Brain microvascular endothelial cell (primary cell): ENCODE measurements around the gene SEZ6.
A peak's percentile ranks its signal among the peaks of the same experiment; 100 is the strongest.

Experiments
- DNase-seq: peaks from one replicate; pipeline ENCODE4 v3.0.0-alpha.2; 2020
- H3K27ac ChIP-seq: fragments of 250-450 bp; sonication (Bioruptor Pico); 2 replicates; pipeline ENCODE4 v1.5.1; 2020; ENCODE audit warnings: mild to moderate bottlenecking, moderate library complexity
- H3K27me3 ChIP-seq: fragments of 250-450 bp; sonication (Bioruptor Pico); replicated peaks from 2 replicates; pipeline ENCODE4 v1.5.1; 2020; ENCODE audit warnings: mild to moderate bottlenecking
- H3K36me3 ChIP-seq: fragments of 250-450 bp; sonication (Bioruptor Pico); replicated peaks from 2 replicates; pipeline ENCODE4 v1.5.1; 2020; ENCODE audit warnings: mild to moderate bottlenecking
- H3K4me3 ChIP-seq: 2 replicates; pipeline ENCODE4 v1.5.1; 2011; ENCODE audit warnings: low read depth, mild to moderate bottlenecking, control low read depth, low read length, moderate library complexity
- in situ Hi-C: cut with HindIII; loops from 2 replicates; pipeline ENCODE4 v1.10.0; 2017; ENCODE audit warnings: low sequenced_read_pairs, low pct_ligation_motif_present
- TF ChIP-seq, protein P1 (sequence below): IDR thresholded peaks from 2 replicates; pipeline ENCODE4 v1.5.1; 2011; ENCODE audit warnings: low read depth, mild to moderate bottlenecking, moderate library complexity, low read length, control low read depth, inconsistent platforms; ENCODE audit errors: missing control alignments

The SEZ6 gene

DNA sequence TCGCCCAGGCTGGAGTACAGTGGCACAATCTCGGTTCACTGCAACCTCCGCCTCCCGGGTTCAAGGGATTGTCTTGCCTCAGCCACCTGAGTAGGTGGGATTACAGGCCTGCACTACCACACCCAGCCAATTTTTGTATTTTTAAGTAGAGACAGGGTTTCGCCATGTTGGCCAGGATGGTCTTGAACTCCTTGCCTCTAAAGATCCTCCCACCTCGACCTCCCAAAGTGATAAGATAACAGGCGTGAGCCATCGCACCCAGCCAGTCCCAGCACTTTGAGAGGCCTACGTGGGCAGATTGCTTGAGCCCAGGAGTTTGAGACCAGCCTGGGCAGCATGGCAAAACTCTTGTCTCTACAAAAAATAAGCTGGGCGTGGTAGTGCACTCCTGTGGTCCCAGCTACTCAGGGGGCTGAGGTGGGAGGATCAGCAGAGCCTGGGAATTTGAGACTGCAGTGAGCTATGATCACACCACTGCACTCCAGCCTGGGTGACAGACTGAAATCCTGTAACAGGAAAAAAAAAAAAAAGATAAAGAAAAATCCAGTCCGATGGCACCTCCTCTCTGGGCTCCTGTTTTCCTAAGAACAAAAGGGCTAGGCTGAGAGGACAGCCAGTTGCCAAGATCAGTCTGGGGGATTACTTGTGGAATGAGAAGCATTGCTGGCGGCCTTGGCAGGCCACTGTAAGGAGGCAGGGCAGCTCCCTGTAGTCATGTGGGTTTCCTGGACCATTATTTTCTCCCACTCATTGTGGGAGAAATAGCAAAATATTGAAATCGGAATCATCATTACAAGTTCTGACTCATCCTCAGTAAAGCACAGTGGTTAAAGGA, 34.1 kb upstream of the SEZ6 start:
- no peaks in the 10 kb centered on the region for H3K36me3 ChIP-seq
- H3K27me3 ChIP-seq = peaks cover 22% of the 10 kb centered on the region
- TF ChIP-seq, protein P1, sequence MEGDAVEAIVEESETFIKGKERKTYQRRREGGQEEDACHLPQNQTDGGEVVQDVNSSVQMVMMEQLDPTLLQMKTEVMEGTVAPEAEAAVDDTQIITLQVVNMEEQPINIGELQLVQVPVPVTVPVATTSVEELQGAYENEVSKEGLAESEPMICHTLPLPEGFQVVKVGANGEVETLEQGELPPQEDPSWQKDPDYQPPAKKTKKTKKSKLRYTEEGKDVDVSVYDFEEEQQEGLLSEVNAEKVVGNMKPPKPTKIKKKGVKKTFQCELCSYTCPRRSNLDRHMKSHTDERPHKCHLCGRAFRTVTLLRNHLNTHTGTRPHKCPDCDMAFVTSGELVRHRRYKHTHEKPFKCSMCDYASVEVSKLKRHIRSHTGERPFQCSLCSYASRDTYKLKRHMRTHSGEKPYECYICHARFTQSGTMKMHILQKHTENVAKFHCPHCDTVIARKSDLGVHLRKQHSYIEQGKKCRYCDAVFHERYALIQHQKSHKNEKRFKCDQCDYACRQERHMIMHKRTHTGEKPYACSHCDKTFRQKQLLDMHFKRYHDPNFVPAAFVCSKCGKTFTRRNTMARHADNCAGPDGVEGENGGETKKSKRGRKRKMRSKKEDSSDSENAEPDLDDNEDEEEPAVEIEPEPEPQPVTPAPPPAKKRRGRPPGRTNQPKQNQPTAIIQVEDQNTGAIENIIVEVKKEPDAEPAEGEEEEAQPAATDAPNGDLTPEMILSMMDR = no peak
- in situ Hi-C loops = no loop called here
- H3K4me3 ChIP-seq = no peak overlapping the region
- no peak overlapping the region for H3K27ac ChIP-seq
- DNase-seq = peak; percentile 67

DNA sequence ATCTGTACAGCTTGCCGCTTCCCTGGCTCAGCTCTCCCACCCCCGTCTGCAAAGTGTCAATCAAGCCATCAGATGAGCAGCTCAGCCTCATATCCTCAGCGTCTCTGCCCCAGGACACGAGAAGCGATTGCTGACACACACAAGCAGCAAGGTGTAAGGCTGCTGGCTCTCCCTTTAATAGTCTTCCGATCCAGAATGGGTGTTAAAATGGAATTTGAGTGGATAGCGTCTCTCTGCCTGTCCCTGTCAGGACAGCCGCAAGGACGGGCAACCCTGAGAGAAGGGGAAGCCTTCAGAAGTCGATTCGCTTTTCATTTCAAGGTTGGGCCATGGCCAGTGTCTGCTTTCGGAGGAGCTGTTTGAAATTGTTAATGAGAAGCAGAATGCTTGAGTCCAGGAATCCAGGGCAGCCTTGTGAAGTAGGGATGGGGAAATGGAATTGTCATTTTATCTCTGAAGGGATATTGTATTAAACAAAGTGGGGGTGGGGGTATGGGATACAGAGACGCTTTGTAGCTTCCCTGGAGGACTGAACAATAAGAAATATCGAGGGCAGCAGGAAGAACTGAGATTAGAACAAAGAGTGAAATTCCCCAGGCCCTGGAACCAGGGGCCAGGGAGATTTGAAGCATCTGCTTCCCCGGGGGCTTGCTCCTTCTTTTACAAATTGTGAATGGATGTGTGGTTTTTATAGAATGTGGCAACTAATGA, 32.4 kb upstream of the SEZ6 start:
- no peak overlapping the region for H3K27ac ChIP-seq
- TF ChIP-seq, protein P1 = no peak
- peaks cover 25% of the 10 kb centered on the region for H3K27me3 ChIP-seq
- DNase-seq = no peak
- in situ Hi-C loops = no loop called here
- no peak overlapping the region for H3K4me3 ChIP-seq
- H3K36me3 ChIP-seq = no peaks in the 10 kb centered on the region

DNA sequence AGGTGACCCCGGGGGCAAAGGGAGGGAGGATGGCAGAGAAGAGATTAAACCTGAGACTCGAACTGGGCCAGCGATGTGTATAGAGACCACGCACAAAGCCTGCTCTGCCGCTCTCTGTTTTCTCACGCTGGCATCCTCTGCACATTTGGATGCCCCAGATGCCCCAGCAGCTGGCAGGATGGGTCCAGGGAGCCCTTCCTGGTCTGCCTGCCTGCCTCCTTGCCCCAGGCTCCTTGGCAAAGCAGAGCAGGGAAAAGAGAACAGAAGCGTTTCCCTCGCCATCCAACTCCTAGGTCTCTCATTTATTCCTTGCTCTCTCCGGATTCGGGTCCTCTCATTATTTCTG, 31.9 kb upstream of the SEZ6 start:
- no peak for DNase-seq
- no peak overlapping the region for H3K27ac ChIP-seq
- no peaks in the 10 kb centered on the region for H3K36me3 ChIP-seq
- TF ChIP-seq, protein P1 = no peak
- H3K4me3 ChIP-seq = no peak overlapping the region
- in situ Hi-C loops = no loop called here
- peaks cover 28% of the 10 kb centered on the region for H3K27me3 ChIP-seq

DNA sequence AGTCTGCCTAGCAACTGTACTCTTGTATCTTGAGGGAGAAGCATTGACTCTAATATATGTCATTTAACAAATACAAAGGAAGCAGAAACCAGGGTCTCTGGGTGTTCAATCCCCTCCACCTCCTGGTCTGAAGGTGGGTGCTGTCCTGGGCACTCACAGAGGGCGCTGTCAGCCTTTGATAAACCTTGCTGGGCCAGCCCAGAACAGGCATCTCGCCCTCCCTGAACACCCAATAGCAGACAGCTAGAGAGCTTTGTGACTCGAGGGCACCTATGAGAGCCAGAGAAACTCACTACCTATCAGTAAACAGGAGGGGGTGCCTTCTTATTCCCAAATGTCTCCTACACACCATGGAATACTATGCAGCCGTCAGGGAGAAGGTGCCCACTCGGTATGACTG, 30.8 kb upstream of the SEZ6 start:
- in situ Hi-C loops = no loop called here
- Histone ChIP-seq H3K27ac (no peak overlapping the region), H3K4me3 (no peak overlapping the region), H3K27me3 (peaks cover 40% of the 10 kb centered on the region), H3K36me3 (no peaks in the 10 kb centered on the region)
- TF ChIP-seq, protein P1 = no peak
- DNase-seq = no peak

DNA sequence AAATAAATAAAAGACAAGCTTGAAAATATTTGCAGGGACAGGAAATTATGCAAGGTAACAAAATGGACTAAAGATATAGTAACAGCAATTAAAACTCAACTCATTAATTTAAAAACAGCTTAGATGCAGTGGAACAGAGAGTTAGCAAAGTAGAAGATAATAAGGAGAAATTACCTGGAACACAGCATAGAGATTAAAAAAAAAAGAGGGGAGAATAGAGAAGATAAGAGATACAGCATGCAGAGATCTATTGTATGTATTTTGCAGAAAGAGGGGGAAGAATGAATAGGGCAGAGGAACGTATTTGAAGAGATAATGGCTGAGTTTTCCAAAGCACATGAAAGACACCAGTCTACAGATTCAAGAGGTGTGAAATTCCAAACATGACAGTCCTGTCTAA, 28.7 kb upstream of the SEZ6 start:
- TF ChIP-seq, protein P1 = no peak
- in situ Hi-C loops = no loop called here
- no peak for DNase-seq
- Histone ChIP-seq H3K27me3 (peaks cover 43% of the 10 kb centered on the region), H3K27ac (no peak overlapping the region), H3K4me3 (no peak overlapping the region), H3K36me3 (no peaks in the 10 kb centered on the region)

DNA sequence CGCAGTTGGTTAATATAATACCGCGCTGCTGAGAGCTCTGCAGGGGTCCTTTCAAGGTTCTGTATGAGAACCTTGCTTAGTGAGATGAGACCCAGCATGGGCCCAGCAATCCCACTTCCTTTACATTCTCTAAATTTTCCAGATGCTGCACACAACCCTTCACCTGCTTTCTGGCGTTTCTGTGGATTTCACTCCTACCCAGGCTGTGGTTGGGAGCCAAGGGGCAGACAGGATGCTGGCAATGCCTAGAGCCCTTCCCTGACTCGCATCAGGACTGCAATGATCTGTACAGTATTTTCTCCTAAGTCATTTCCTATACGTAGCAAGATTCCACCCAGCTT, 27.0 kb upstream of the SEZ6 start:
- no peak overlapping the region for H3K27ac ChIP-seq
- H3K27me3 ChIP-seq = peaks cover 35% of the 10 kb centered on the region
- TF ChIP-seq, protein P1 = no peak
- no peak for DNase-seq
- no peaks in the 10 kb centered on the region for H3K36me3 ChIP-seq
- H3K4me3 ChIP-seq = no peak overlapping the region
- in situ Hi-C loops = no loop called here
